ENCODE data around the gene ARPC5L. TPM values are rescaled to one million over a fixed set of nuclear protein-coding genes. Genes with fewer than 3 reads are reported as not detected.
A peak's percentile ranks its signal among the peaks of the same experiment; 100 is the strongest.

The ARPC5L gene
- total and polyA plus RNA-seq, 2 of the 13 experiments (the other 11 are each of a cell fraction or from before 2014, with no cell fraction given): 29.9 to 33.8 TPM

- DNase-seq (ENCODE audit: low spot score) (no peak), ATAC-seq (no peak), FAIRE-seq (no peak)
- no TSS peak for BruUV-seq (replicated peaks)
- peaks cover 29% of the 10 kb centered on the region for H3K79me2 ChIP-seq (ENCODE audit: insufficient read depth, low read length)
- no peak overlapping the region for H3K4me3 ChIP-seq (replicated peaks in 1 of 3; ENCODE audit: insufficient read depth in 1 of 3, low read depth in 2 of 3, low read length in 3 of 3)
- H3K4me1 ChIP-seq (ENCODE audit: insufficient read depth, low read length): peaks cover 41% of the 10 kb centered on the region
- intact Hi-C loops (cut with micrococcal nuclease; ENCODE audit: unreplicated experiment): no loop called here
- peaks cover 43% of the 10 kb centered on the region for H4K20me1 ChIP-seq (ENCODE audit: insufficient read depth, low read length)
- H3K27me3 ChIP-seq (ENCODE audit: control insufficient read depth in 1 of 2, insufficient read depth in 2 of 2, low read length in 2 of 2): no peaks in the 10 kb centered on the region; a peak in 2 of 5 replicates
- in situ Hi-C loops (cut with HindIII; ENCODE audit: extremely low pct_ligation_motif_present, low pct_unique_long_range_greater_than_20kb): no loop called here
- ChIA-PET POLR2A (interaction anchor here (1.1 to 4.2 kb wide), 3 partner anchors 9 to 87 kb away, joined by 3 to 39 read pairs (median 4); partner anchors contain the start of gene NR6A1), CTCF (ENCODE audit: low intra/inter-chr PET ratio, low total read pairs) (no interaction called here)
- no peak overlapping the region for H3K4me2 ChIP-seq (ENCODE audit: low read depth, low read length)
- TF ChIP-seq RBM22 (optimal IDR thresholded peaks at IDR 0.05; ENCODE audit: low read length): peak; percentile 42
- no peak for TF ChIP-seq ZSCAN20 (CRISPR knock-in tag; IDR thresholded peaks at IDR 0.05; ENCODE audit: borderline replicate concordance)
- TF ChIP-seq MTA3 (CRISPR knock-in tag; IDR thresholded peaks at IDR 0.05): no peak
- 0 out of 2 replicates have a peak, but pooled peaks have one; percentile 45 for TF ChIP-seq NRL (CRISPR knock-in tag; IDR thresholded peaks at IDR 0.05; ENCODE audit: borderline replicate concordance)
- no peak for TF ChIP-seq ZFP62 (CRISPR knock-in tag; IDR thresholded peaks at IDR 0.05)
- 0 out of 2 replicates have a peak, but pooled peaks have one; percentile 41 for TF ChIP-seq RBFOX2 (IDR thresholded peaks at IDR 0.05; ENCODE audit: low read depth, low read length)
- TF ChIP-seq ZNF34 (CRISPR knock-in tag; IDR thresholded peaks at IDR 0.05; ENCODE audit: borderline replicate concordance): no peak
- TF ChIP-seq, protein P1, sequence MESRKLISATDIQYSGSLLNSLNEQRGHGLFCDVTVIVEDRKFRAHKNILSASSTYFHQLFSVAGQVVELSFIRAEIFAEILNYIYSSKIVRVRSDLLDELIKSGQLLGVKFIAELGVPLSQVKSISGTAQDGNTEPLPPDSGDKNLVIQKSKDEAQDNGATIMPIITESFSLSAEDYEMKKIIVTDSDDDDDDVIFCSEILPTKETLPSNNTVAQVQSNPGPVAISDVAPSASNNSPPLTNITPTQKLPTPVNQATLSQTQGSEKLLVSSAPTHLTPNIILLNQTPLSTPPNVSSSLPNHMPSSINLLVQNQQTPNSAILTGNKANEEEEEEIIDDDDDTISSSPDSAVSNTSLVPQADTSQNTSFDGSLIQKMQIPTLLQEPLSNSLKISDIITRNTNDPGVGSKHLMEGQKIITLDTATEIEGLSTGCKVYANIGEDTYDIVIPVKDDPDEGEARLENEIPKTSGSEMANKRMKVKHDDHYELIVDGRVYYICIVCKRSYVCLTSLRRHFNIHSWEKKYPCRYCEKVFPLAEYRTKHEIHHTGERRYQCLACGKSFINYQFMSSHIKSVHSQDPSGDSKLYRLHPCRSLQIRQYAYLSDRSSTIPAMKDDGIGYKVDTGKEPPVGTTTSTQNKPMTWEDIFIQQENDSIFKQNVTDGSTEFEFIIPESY (CRISPR knock-in tag; IDR thresholded peaks at IDR 0.05): peak; percentile 82
- no peak for TF ChIP-seq RAD51 (IDR thresholded peaks at IDR 0.05; ENCODE audit: borderline replicate concordance)
- TF ChIP-seq SAFB2 (CRISPR knock-in tag; IDR thresholded peaks at IDR 0.05; ENCODE audit: borderline replicate concordance, low read depth): peak; percentile 12; the same call in 1 of the 2 replicates
- peak; percentile 84 for TF ChIP-seq AGO2 (optimal IDR thresholded peaks at IDR 0.05; ENCODE audit: low read depth, low read length)
- no peak for TF ChIP-seq ZNF484 (CRISPR knock-in tag; IDR thresholded peaks at IDR 0.05; ENCODE audit: borderline replicate concordance, low read depth)
- TF ChIP-seq HNRNPL (IDR thresholded peaks at IDR 0.05; ENCODE audit: low read depth, low read length): 0 out of 2 replicates have a peak, but pooled peaks have one; percentile 18
- TF ChIP-seq POLR2G (IDR thresholded peaks at IDR 0.05; ENCODE audit: low read depth, low read length): peak; percentile 26; the same call in 1 of the 2 replicates
- 97% methylated on average over 23 of the region's 24 CpGs for WGBS (ENCODE audit: low lambda C conversion rate)
- peaks cover 17 to 37% of the 10 kb centered on the region in 2 experiments for H3K36me3 ChIP-seq (replicated peaks in 1 of 2; ENCODE audit: control insufficient read depth in 1 of 2, insufficient read depth in 2 of 2, low read length in 2 of 2)
- no peak overlapping the region for H3K27ac ChIP-seq (ENCODE audit: extremely low read length, insufficient read depth, low read length)
- H3K9ac ChIP-seq (ENCODE audit: insufficient read depth, low read depth, low read length): no peak overlapping the region
- H3K9me3 ChIP-seq (ENCODE audit: low read length): no peaks in the 10 kb centered on the region
- no peak overlapping the region for H2AFZ ChIP-seq (ENCODE audit: low read length)
Measured at GRCh38 chr9:124857533-124858162, 4.3 kb upstream of the ARPC5L start.
